Fibroblast of mammary gland (primary cell): ENCODE results near the gene CASKIN1.

Source experiments
- DNase-seq: peaks from one replicate; pipeline ENCODE4 v3.0.0-alpha.2; 2010; ENCODE audit warnings: low read depth
- H3K4me3 ChIP-seq: 2 replicates; pipeline ENCODE4 v1.5.1; 2011; ENCODE audit warnings: low read depth, mild to moderate bottlenecking, low read length, moderate library complexity; ENCODE audit not compliant: control insufficient read depth
- CTCF ChIP-seq: conservative IDR thresholded peaks from 2 replicates; pipeline ENCODE4 v1.5.1; 2011; ENCODE audit warnings: low read depth, low read length, inconsistent platforms; ENCODE audit not compliant: control insufficient read depth, insufficient read depth

The CASKIN1 gene

GRCh38 chr16:2152695-2153506, 43.5 kb downstream of the CASKIN1 start:
- TF ChIP-seq CTCF = no peak
- DNase-seq = peak; percentile 40
- peak overlapping the region; percentile 100 for H3K4me3 ChIP-seq

- no peak for TF ChIP-seq CTCF
- peak; percentile 38 for DNase-seq
- no peak overlapping the region for H3K4me3 ChIP-seq
These were observed 45.0 kb downstream of the CASKIN1 start for GRCh38 chr16:2151188-2152091.

GRCh38 chr16:2150418-2151187, 45.8 kb downstream of the CASKIN1 start:
- no peak overlapping the region for H3K4me3 ChIP-seq
- no peak for TF ChIP-seq CTCF
- peak; percentile 73 for DNase-seq

GRCh38 chr16:2149630-2150417, 46.6 kb downstream of the CASKIN1 start:
- H3K4me3 ChIP-seq = no peak overlapping the region
- no peak for TF ChIP-seq CTCF
- DNase-seq = peak; percentile 34

DNA sequence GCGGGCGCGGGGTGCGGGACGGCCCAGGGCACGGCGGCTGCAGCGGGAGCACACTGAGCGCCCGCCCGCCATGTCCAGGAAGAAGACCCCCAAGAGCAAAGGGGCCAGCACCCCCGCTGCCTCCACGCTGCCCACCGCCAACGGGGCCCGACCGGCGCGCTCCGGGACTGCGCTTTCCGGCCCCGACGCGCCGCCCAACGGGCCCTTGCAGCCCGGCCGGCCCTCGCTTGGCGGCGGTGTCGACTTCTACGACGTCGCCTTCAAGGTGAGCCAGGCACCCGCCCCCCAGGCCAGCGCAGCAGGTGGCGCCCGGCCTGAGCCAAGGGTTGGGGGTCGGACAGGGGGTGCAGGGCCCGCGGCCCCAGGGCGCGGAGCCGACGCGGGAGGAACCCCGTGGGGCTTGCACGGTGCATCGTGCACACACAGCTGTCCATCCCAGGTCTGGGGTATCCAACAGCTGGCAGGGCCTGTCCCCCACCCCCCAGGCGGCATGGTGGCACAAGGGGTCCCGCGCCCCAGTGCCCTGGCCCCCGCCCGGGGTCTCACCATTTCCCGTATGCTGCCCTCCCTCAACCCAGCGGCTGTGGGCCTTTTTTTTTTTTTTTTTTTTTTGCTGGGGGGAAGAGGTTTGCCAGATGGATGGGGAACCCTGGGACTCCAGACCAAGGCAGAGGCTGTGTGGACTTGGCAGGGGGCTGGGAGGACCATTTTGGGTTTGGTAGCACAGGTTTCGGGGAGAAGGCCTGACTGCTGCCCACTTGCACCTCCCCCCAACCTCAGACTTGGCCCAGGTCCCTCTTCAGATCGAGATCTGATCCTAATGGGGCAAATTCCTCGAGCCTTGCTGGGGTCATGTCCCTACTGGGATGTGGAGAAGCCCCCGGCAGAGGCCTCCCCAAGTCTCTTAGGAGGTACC, 47.4 kb downstream of the CASKIN1 start:
- no peak for TF ChIP-seq CTCF
- peak overlapping the region; percentile 13 for H3K4me3 ChIP-seq
- DNase-seq = peak; percentile 32
